Caco-2 (cell line): Measurements from ENCODE around the gene ZSCAN31. TPM values are rescaled to one million over a fixed set of nuclear protein-coding genes. Genes with fewer than 3 reads are reported as not detected.

ENCODE experiments used
- BruUV-seq: library from RNA; stranded (reverse); fragments of 400-500 nt; replicated peaks from 2 replicates; lab custom pipeline; 2021; lab: Mats Ljungman, UMichigan
- CTCF ChIA-PET: fragments of 300-600 bp; sonication (Branson Sonifier 250); formaldehyde crosslinking; loops from one replicate; lab custom pipeline; 2022; ENCODE audit warnings: antibody characterized with exemption; lab: Charles Lee
- POLR2A ChIA-PET: fragments of 300-600 bp; sonication (Branson Sonifier 250); formaldehyde crosslinking; loops from one replicate; lab custom pipeline; 2022; ENCODE audit warnings: antibody characterized with exemption; lab: Charles Lee
- DNase-seq, 2 experiments: peaks; one replicate each; pipeline versions ENCODE4 v3.0.0 to v3.0.0-alpha.2; 2020 to 2022
- H3K27me3 ChIP-seq: replicated peaks from 2 replicates; pipeline ENCODE4 v1.6.0; 2011; ENCODE audit warnings: low read length; ENCODE audit not compliant: control insufficient read depth, insufficient read depth
- H3K36me3 ChIP-seq: 2 replicates; pipeline ENCODE4 v1.5.1; 2011; ENCODE audit warnings: low read length; ENCODE audit not compliant: control insufficient read depth, insufficient read depth
- H3K4me1 ChIP-seq: fragments of 250-450 bp; sonication (Bioruptor Pico); 2 replicates; pipeline ENCODE4 v1.5.1; 2020; ENCODE audit warnings: mild to moderate bottlenecking
- H3K4me3 ChIP-seq: 2 replicates; pipeline ENCODE4 v1.5.1; 2011; ENCODE audit warnings: low read depth, mild to moderate bottlenecking, control low read depth, low read length
- H3K9me3 ChIP-seq: fragments of 250-450 bp; sonication (Bioruptor Pico); 2 replicates; pipeline ENCODE4 v1.5.1; 2020; ENCODE audit warnings: mild to moderate bottlenecking, moderate library complexity
- H3K27ac Mint-ChIP-seq: one replicate; pipeline ENCODE4 v1.8.0; 2022; ENCODE audit warnings: mixed read lengths; ENCODE audit not compliant: unreplicated experiment
- H3K27me3 Mint-ChIP-seq: one replicate; pipeline ENCODE4 v1.8.0; 2022; ENCODE audit warnings: mixed read lengths; ENCODE audit not compliant: insufficient read depth, unreplicated experiment
- H3K36me3 Mint-ChIP-seq: one replicate; pipeline ENCODE4 v1.8.0; 2022; ENCODE audit warnings: mild to moderate bottlenecking, mixed read lengths; ENCODE audit not compliant: insufficient read depth, unreplicated experiment
- H3K4me1 Mint-ChIP-seq: one replicate; pipeline ENCODE4 v1.8.0; 2022; ENCODE audit warnings: low read depth, mixed read lengths; ENCODE audit not compliant: unreplicated experiment
- H3K4me3 Mint-ChIP-seq: one replicate; pipeline ENCODE4 v1.8.0; 2022; ENCODE audit warnings: mild to moderate bottlenecking, moderate library complexity, mixed read lengths; ENCODE audit not compliant: unreplicated experiment
- H3K9me3 Mint-ChIP-seq: one replicate; pipeline ENCODE4 v1.8.0; 2022; ENCODE audit warnings: mixed read lengths; ENCODE audit not compliant: unreplicated experiment
- intact Hi-C: fragments of 100-400 bp; cut with micrococcal nuclease; formaldehyde crosslinking; loops from one replicate; pipeline ENCODE4 v1.10.0; 2022; ENCODE audit not compliant: unreplicated experiment
- total RNA-seq: library from RNA; stranded (reverse); gene quantifications from 2 replicates; pipeline ENCODE4 v1.2.3, GENCODE V29; 2022
- TF ChIP-seq, protein P1 (sequence below), 2 experiments: fragments of 200-600 bp in 1 of 2; IDR thresholded peaks; 1 replicate in 1 of 2; 2 replicates in 1 of 2; pipeline versions ENCODE4 v1.5.1 to v1.8.0; 2011 to 2022; ENCODE audit warnings: antibody characterized with exemption in 1 of 2, control low read depth in 1 of 2, inconsistent platforms in 1 of 2, low read depth in 1 of 2, low read length in 1 of 2, mild to moderate bottlenecking in 1 of 2, moderate library complexity in 1 of 2; ENCODE audit not compliant: insufficient read depth in 1 of 2, severe bottlenecking in 1 of 2, unreplicated experiment in 1 of 2

The ZSCAN31 gene
- total RNA-seq, 1 experiment from 2014 or later: 1.7 TPM

DNA sequence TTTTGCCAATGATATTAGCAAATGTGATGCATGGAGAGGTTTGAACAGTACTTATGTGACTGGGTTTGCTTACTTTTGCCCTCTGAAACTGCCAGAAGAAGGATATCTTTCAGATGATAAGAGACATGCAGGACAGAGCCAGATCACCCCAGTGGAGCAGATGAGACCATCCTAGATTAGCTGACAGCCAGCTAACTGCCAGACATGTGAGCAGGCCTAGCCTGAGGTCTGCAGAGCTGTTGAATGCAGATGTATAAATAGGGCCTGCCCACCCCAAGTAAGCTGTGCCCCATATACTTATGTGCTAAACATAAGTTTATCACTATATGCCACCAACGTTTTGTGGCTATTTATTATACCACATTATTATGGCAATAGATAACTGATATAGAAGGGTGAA, 5.9 kb downstream of the ZSCAN31 start:
- intact Hi-C loops: no loop called here
- H3K4me3 ChIP-seq: no peak overlapping the region
- POLR2A ChIA-PET: no interaction called here
- Mint-ChIP-seq H3K27me3 (no peaks in the 10 kb centered on the region), H3K36me3 (peaks cover 5% of the 10 kb centered on the region), H3K9me3 (peaks cover 28% of the 10 kb centered on the region), H3K27ac (no peak overlapping the region), H3K4me1 (peaks cover 14% of the 10 kb centered on the region), H3K4me3 (no peak overlapping the region)
- no peak for DNase-seq
- peaks cover 14% of the 10 kb centered on the region for H3K9me3 ChIP-seq
- no peaks in the 10 kb centered on the region for H3K27me3 ChIP-seq
- CTCF ChIA-PET: no interaction called here
- BruUV-seq: no TSS peak
- TF ChIP-seq, protein P1, sequence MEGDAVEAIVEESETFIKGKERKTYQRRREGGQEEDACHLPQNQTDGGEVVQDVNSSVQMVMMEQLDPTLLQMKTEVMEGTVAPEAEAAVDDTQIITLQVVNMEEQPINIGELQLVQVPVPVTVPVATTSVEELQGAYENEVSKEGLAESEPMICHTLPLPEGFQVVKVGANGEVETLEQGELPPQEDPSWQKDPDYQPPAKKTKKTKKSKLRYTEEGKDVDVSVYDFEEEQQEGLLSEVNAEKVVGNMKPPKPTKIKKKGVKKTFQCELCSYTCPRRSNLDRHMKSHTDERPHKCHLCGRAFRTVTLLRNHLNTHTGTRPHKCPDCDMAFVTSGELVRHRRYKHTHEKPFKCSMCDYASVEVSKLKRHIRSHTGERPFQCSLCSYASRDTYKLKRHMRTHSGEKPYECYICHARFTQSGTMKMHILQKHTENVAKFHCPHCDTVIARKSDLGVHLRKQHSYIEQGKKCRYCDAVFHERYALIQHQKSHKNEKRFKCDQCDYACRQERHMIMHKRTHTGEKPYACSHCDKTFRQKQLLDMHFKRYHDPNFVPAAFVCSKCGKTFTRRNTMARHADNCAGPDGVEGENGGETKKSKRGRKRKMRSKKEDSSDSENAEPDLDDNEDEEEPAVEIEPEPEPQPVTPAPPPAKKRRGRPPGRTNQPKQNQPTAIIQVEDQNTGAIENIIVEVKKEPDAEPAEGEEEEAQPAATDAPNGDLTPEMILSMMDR (IDR thresholded peaks at IDR 0.05; ENCODE audit: insufficient read depth in 1 of 2, low read depth in 1 of 2, low read length in 1 of 2, severe bottlenecking in 1 of 2, unreplicated experiment in 1 of 2): no peak
- H3K4me1 ChIP-seq: no peaks in the 10 kb centered on the region
- H3K36me3 ChIP-seq: peaks cover 3% of the 10 kb centered on the region

DNA sequence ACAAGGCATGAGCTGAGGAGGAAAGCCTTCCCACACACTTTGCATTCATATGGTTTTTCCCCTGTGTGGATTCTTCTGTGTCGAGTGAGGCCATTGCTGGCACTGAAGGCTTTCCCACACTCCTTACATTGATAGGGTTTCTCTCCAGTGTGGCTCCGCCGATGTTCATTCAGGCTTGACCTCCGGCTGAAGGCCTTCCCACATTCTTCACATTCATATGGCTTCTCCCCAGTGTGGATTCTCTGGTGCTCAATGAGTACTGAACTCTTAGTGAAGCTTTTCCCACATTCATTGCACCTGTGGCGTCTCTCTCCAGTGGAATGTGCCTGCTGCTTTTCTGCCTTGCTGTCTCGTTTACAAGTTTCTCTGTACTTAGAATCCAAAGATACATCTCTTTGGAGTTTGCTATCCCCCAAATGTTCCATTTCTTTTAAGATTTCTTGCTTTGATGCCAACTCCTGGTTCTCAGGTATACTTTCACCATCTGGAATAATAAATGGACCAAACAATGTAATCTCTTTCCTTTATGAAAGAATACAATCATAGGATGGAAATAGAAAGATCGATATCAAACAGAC, 9.5 kb downstream of the ZSCAN31 start:
- peaks cover 3% of the 10 kb centered on the region for H3K36me3 ChIP-seq
- no peak overlapping the region for H3K27ac Mint-ChIP-seq
- ChIA-PET CTCF (no interaction called here), POLR2A (no interaction called here)
- peaks cover 44% of the 10 kb centered on the region for H3K9me3 Mint-ChIP-seq
- TF ChIP-seq, protein P1 (IDR thresholded peaks at IDR 0.05; ENCODE audit: insufficient read depth in 1 of 2, low read depth in 1 of 2, low read length in 1 of 2, severe bottlenecking in 1 of 2, unreplicated experiment in 1 of 2): no peak
- H3K9me3 ChIP-seq: peaks cover 14% of the 10 kb centered on the region
- no peaks in the 10 kb centered on the region for H3K27me3 ChIP-seq
- no peak for DNase-seq
- BruUV-seq: no TSS peak
- H3K36me3 Mint-ChIP-seq: peaks cover 5% of the 10 kb centered on the region
- peaks cover 11% of the 10 kb centered on the region for H3K4me1 Mint-ChIP-seq
- no peak overlapping the region for H3K4me3 Mint-ChIP-seq
- intact Hi-C loops: no loop called here
- H3K27me3 Mint-ChIP-seq: no peaks in the 10 kb centered on the region
- no peak overlapping the region for H3K4me3 ChIP-seq
- no peaks in the 10 kb centered on the region for H3K4me1 ChIP-seq

DNA sequence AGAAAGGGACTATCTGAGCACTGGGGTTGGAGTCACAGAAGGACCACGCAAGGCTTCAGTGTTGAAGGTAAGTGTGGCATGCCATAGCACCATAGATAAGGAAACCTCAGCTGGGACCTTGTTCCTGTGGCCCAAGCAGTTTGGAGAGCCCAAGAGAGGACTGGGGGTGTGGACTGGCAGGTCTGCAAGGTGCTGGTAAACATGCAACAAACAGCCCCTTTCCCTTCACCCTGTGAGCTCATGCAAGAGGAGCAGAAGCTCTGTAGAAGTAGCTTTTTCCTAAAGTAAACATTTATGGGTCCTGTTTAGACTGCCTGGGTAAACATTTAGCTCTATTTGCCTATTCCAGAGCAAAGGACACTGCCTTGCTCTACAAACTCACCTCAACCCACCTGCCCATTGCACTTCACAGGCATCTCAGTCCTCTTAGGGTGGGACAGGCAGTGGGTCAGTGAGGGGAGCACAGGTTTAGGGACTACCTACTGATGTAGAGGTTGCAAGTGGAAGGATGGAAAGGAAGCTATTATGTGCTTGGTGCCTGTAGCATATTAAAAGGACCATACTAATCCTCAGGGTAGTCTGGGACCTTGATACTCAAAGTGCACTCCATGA, 12.0 kb downstream of the ZSCAN31 start:
- H3K27me3 ChIP-seq: no peaks in the 10 kb centered on the region
- no peak for DNase-seq
- no peak overlapping the region for H3K4me3 ChIP-seq
- TF ChIP-seq, protein P1 (IDR thresholded peaks at IDR 0.05; ENCODE audit: insufficient read depth in 1 of 2, low read depth in 1 of 2, low read length in 1 of 2, severe bottlenecking in 1 of 2, unreplicated experiment in 1 of 2): no peak
- BruUV-seq: no TSS peak
- no peak overlapping the region for H3K4me3 Mint-ChIP-seq
- ChIA-PET POLR2A (interaction anchor here (2.2 kb wide), 1 partner anchor 12 kb away, joined by 12 read pairs; the partner anchor contains the start of gene ZSCAN31), CTCF (no interaction called here)
- H3K27me3 Mint-ChIP-seq: no peaks in the 10 kb centered on the region
- peaks cover 3% of the 10 kb centered on the region for H3K36me3 ChIP-seq
- intact Hi-C loops: no loop called here
- peaks cover 14% of the 10 kb centered on the region for H3K9me3 ChIP-seq
- peaks cover under 1% of the 10 kb centered on the region for H3K36me3 Mint-ChIP-seq
- H3K4me1 Mint-ChIP-seq: peaks cover 11% of the 10 kb centered on the region
- H3K27ac Mint-ChIP-seq: no peak overlapping the region
- H3K4me1 ChIP-seq: no peaks in the 10 kb centered on the region
- peaks cover 41% of the 10 kb centered on the region for H3K9me3 Mint-ChIP-seq
